Sigmoid colon (tissue), 7 donors: ENCODE measurements around the gene HGS. TPM values are rescaled to one million over a fixed set of nuclear protein-coding genes. Genes with fewer than 3 reads are reported as not detected.

Source experiments
- DNase-seq: peaks from one replicate; pipeline ENCODE4 v3.0.0-alpha.2; 2019
- H3K27ac ChIP-seq, 4 donors: fragments of 200-600 bp; sonication (generic); one replicate each; pipeline ENCODE4 v1.5.1; 2016 to 2019; ENCODE audit warnings: mild to moderate bottlenecking in 1 of 4
- H3K27me3 ChIP-seq, 3 donors: fragments of 200-600 bp; sonication (generic); one replicate each; pipeline ENCODE4 v1.5.1; 2019; ENCODE audit warnings: mild to moderate bottlenecking in 1 of 3
- H3K36me3 ChIP-seq, 4 donors: fragments of 200-600 bp; sonication (generic); one replicate each; pipeline ENCODE4 v1.5.1; 2016 to 2019
- H3K4me1 ChIP-seq, 4 donors: fragments of 200-600 bp; sonication (generic); one replicate each; pipeline ENCODE4 v1.5.1; 2017 to 2019
- H3K4me3 ChIP-seq, 4 donors: fragments of 200-600 bp; sonication (generic); one replicate each; pipeline ENCODE4 v1.5.1; 2017 to 2019; ENCODE audit warnings: mild to moderate bottlenecking in 2 of 4, moderate library complexity in 1 of 4
- H3K9me3 ChIP-seq, 4 donors: fragments of 200-600 bp in 3 of 4; sonication (generic) in 3 of 4; one replicate each; pipeline versions ENCODE4 v1.5.1 to v1.6.1; 2013 to 2019
- EP300 ChIP-seq, 4 donors: sonication (generic); formaldehyde crosslinking; IDR thresholded peaks; one replicate each; pipeline ENCODE4 v1.6.1; 2017; ENCODE audit warnings: antibody characterized with exemption in 4 of 4
- POLR2A ChIP-seq, 2 donors: fragments of 450-650 bp; IDR thresholded peaks; one replicate each; pipeline ENCODE4 v1.6.1; 2016; ENCODE audit warnings: antibody characterized with exemption in 2 of 2, mild to moderate bottlenecking in 2 of 2, moderate library complexity in 2 of 2
- POLR2AphosphoS5 ChIP-seq, 4 donors: sonication (generic); formaldehyde crosslinking; IDR thresholded peaks; one replicate each; pipeline ENCODE4 v1.6.1; 2017; ENCODE audit warnings: antibody characterized with exemption in 4 of 4
- WGBS, 2 donors: extraction: QIAGEN DNeasy Blood & Tissue Kit; methylation state at CpG; one replicate each; pipeline ENCODE4 v1.1.7; 2013; 5-methylcytosine and 5-hydroxymethylcytosine counted together
- intact Hi-C: fragments of 100-400 bp; cut with DNase I; formaldehyde crosslinking; loops from one replicate; pipeline ENCODE4 v1.15.1; 2023
- polyA plus RNA-seq, 3 donors: library from polyadenylated mRNA; stranded (reverse); fragments of 200-250 nt; gene quantifications; one replicate each; pipeline ENCODE4 v1.2.3, GENCODE V29; 2013
- total RNA-seq, 4 donors: library from RNA; depleted of rRNA; stranded (reverse); fragments of >200 nt; gene quantifications; one replicate each; pipeline ENCODE4 v1.1.0, GENCODE V29; 2016
- TF ChIP-seq, protein P1 (sequence below), 4 experiments: fragments of 450-650 bp in 3 of 4; fragments of 200-600 bp in 1 of 4; IDR thresholded peaks; one replicate each; pipeline ENCODE4 v1.5.1; 2016 to 2019; ENCODE audit warnings: antibody characterized with exemption in 4 of 4, mild to moderate bottlenecking in 3 of 4, moderate library complexity in 2 of 4
- donor health status: healthy with polysubstance abuse.
- donor health status: Bipolar disorder and iron deficiency.
- donor health status: healthy.

Gene HGS
- total and polyA plus RNA-seq, 7 donors: 36.7 to 143 (median 52.9) TPM

DNA sequence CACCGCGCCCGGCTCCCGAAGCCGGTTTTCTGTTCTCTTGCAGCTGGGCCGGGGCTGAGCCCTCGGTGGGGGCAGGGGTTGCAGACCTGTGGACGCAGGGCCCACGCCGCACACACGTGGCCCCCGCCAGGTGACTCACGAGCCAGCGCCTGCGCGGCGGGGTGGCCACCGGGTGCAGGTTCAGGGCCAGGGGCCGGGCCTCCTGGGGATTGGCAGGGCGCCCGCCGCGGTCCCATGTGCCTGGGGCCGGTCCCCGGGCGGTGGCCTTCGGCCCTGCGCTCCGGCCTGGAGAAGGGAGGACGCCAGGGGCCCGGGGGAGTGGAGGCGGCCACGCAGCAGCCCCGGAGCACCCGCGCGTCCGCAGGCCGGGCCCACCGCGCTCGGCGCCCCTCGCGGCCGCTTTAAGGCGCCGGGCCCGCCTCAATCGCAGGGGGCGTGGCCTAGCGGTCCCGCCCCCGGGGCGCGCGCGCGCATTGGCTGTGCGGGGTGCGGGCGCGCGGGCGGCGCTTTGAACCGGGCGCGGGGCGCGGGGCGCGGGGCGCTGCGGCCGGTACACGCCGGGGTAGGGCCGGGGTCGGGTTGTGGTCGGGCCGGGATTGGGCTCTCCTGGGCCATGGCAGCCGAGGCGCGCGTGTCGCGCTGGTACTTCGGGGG lies 28.1 kb downstream of the HGS start, which contains the start of gene SLC25A10:
Gene SLC25A10, plus strand, starts transcription at position 471 of the 654 bp plus-strand sequence. Its CDS starts 143 bp downstream, at position 614.
- Histone ChIP-seq H3K9me3 (no peaks in the 10 kb centered on the region), H3K4me1 (peaks cover 0 to 37% (median 33%) of the 10 kb centered on the region in 4 donors), H3K27me3 (peaks cover 0 to 13% (median 0%) of the 10 kb centered on the region in 3 donors), H3K4me3 (peak within 1 kb of the TSS; percentile 65 to 95 (median 79)), H3K36me3 (peaks cover 0 to 12% (median 8%) of the 10 kb centered on the region in 4 donors), H3K27ac (peak within 1 kb of the TSS; percentile 43 to 69 (median 58))
- 0 to 1% methylated on average over 89 of the region's 89 CpGs for WGBS, 2 donors
- intact Hi-C loops: no loop called here
- DNase-seq: peak; percentile 84
- TF ChIP-seq, protein P1, sequence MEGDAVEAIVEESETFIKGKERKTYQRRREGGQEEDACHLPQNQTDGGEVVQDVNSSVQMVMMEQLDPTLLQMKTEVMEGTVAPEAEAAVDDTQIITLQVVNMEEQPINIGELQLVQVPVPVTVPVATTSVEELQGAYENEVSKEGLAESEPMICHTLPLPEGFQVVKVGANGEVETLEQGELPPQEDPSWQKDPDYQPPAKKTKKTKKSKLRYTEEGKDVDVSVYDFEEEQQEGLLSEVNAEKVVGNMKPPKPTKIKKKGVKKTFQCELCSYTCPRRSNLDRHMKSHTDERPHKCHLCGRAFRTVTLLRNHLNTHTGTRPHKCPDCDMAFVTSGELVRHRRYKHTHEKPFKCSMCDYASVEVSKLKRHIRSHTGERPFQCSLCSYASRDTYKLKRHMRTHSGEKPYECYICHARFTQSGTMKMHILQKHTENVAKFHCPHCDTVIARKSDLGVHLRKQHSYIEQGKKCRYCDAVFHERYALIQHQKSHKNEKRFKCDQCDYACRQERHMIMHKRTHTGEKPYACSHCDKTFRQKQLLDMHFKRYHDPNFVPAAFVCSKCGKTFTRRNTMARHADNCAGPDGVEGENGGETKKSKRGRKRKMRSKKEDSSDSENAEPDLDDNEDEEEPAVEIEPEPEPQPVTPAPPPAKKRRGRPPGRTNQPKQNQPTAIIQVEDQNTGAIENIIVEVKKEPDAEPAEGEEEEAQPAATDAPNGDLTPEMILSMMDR (IDR thresholded peaks at IDR 0.05): peak in 1 of 4 experiments; percentile 20
- TF ChIP-seq POLR2AphosphoS5 (IDR thresholded peaks at IDR 0.05) (peak in 1 of 4 donors; percentile 38), POLR2A (IDR thresholded peaks at IDR 0.05) (no peak)

DNA sequence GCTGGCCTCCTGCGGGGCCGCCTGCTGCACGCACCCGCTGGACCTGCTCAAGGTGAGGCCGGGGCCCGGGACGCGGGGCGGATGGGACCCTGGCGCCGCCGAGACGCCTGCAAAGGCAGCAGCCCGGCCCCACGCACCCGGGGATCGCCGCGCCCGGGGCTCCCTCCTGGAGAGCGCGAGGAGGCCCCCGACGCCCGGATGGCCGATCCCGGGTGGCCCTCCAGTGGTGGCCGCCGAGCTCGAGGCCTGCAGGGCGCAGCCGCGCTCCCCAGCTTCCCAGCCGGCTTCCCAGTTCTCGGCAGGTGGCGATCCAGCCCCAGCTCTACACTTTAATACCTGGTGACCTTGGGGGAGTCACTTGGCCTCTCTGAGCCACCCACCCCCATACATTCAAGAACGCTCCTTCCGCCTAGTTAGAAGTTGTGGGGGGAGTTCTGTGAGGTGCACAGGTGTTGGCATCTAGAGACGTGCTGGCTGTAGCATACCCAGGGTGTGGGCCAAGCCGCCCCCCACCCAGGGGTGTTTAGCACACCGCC lies 28.7 kb downstream of the HGS start:
- peaks cover 0 to 6% (median 3%) of the 10 kb centered on the region in 4 donors for H3K36me3 ChIP-seq
- peak overlapping the region; percentile 65 to 95 (median 79) for H3K4me3 ChIP-seq
- peaks cover 0 to 13% (median 0%) of the 10 kb centered on the region in 3 donors for H3K27me3 ChIP-seq
- peak overlapping the region; percentile 32 to 69 (median 50) for H3K27ac ChIP-seq
- H3K9me3 ChIP-seq: no peaks in the 10 kb centered on the region
- 1 to 3% methylated on average over 41 of the region's 41 CpGs for WGBS, 2 donors
- intact Hi-C loops: no loop called here
- TF ChIP-seq EP300 (IDR thresholded peaks at IDR 0.05) (no peak), POLR2A (IDR thresholded peaks at IDR 0.05) (no peak), POLR2AphosphoS5 (IDR thresholded peaks at IDR 0.05) (no peak)
- TF ChIP-seq, protein P1 (IDR thresholded peaks at IDR 0.05): no peak
- H3K4me1 ChIP-seq: peaks cover 0 to 37% (median 33%) of the 10 kb centered on the region in 4 donors
- DNase-seq: peak; percentile 62

DNA sequence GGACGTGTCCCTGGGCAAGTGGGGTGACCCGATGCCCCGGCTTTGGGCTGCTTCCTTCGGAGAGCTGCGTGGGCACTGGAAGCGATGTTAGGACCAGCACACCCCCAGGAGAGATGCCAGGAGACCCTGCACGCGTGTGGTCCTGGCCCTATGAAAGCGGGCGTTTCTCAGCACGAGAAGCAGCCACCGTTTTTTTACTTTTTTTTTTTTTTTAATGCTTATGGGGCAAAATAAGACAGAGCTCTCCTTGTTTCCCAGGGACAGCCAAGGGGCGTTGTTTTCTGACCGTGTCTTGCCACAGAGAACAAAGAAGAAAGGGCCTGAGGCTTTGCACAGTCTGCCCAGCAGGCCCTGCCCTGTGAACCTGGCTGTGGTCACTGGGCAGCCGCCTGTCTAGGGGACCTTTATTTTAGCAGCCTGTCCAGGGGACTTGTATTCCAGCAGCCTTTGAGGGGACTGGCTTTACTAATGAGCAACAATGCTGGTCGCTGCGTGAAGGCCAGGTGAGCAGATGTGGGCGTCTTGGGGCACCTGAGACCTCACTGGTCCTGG lies 29.3 kb downstream of the HGS start:
- peaks cover 0 to 13% (median 0%) of the 10 kb centered on the region in 3 donors for H3K27me3 ChIP-seq
- peak; percentile 66 for DNase-seq
- WGBS, 2 donors: 11 to 53% methylated on average over 18 of the region's 18 CpGs
- H3K36me3 ChIP-seq: peaks cover 0 to under 1% (median under 1%) of the 10 kb centered on the region in 4 donors
- H3K9me3 ChIP-seq: no peaks in the 10 kb centered on the region
- peaks cover 0 to 37% (median 33%) of the 10 kb centered on the region in 4 donors for H3K4me1 ChIP-seq
- H3K4me3 ChIP-seq: peak overlapping the region; percentile 65 to 95 (median 79)
- H3K27ac ChIP-seq: peak overlapping the region; percentile 32 to 69 (median 50)
- TF ChIP-seq POLR2AphosphoS5 (IDR thresholded peaks at IDR 0.05) (no peak), EP300 (IDR thresholded peaks at IDR 0.05) (no peak), POLR2A (IDR thresholded peaks at IDR 0.05) (no peak)
- TF ChIP-seq, protein P1 (IDR thresholded peaks at IDR 0.05): no peak
- intact Hi-C loops: no loop called here

DNA sequence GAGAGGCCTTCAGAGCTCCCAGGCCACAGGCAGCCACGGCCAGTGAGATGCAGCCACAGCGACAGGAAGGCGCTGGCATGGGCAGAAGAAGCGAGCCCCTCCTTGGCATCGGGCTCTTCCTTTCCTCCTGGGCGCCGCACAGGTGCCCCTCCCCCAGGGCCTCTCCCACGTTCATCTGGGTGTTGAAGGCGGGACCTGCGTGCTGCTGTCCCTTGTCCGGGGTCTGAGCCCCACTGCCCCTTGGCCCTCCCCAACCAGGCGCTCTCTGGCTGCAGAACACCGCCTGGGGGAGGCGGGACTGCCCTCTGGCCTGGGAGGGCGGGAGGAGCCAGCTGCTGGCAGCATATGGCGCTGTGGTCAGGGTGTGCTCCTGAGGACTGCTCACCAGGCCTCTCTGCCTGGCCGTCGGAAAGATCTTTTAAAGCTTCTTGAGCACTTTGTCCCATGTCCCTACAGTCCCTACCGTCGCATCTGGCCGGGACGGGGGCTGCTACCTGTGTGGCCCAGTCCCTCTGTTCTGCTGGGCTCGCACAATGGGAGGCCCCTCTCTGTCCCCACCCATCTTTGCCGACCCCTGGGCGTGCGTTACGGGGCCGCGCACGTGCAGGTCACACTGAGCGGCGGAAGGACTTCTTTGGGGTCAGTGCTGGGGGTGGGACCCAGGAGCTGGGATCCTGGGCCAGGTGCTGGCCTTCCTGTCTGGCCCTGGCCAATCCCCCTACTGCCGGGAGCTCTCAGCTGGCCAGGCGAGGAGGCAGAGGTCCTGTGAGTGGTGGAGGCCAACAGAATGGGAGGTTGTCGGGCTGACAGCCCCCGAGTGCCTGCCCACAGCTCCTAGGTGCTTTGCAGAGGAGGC lies 30.0 kb downstream of the HGS start:
- no peaks in the 10 kb centered on the region for H3K36me3 ChIP-seq
- peaks cover 0 to 37% (median 33%) of the 10 kb centered on the region in 4 donors for H3K4me1 ChIP-seq
- H3K9me3 ChIP-seq: no peaks in the 10 kb centered on the region
- no peak for TF ChIP-seq POLR2AphosphoS5 (IDR thresholded peaks at IDR 0.05)
- intact Hi-C loops: no loop called here
- 21 to 67% methylated on average over 36 of the region's 36 CpGs for WGBS, 2 donors
- peaks cover 0 to 13% (median 0%) of the 10 kb centered on the region in 3 donors for H3K27me3 ChIP-seq
- peak overlapping the region in 2 of 4 donors; percentile 32 to 69 for H3K27ac ChIP-seq
- DNase-seq: peak; percentile 66
- peak overlapping the region in 1 of 4 donors; percentile 85 for H3K4me3 ChIP-seq
